ENCODE data around the gene CHRNB1. TPM values are rescaled to one million over a fixed set of nuclear protein-coding genes. Genes with fewer than 3 reads are reported as not detected.
A peak's percentile ranks its signal among the peaks of the same experiment; 100 is the strongest.

The CHRNB1 gene
- total and polyA plus RNA-seq, 5 donors: 11.4 to 16.1 (median 13.2) TPM

DNA sequence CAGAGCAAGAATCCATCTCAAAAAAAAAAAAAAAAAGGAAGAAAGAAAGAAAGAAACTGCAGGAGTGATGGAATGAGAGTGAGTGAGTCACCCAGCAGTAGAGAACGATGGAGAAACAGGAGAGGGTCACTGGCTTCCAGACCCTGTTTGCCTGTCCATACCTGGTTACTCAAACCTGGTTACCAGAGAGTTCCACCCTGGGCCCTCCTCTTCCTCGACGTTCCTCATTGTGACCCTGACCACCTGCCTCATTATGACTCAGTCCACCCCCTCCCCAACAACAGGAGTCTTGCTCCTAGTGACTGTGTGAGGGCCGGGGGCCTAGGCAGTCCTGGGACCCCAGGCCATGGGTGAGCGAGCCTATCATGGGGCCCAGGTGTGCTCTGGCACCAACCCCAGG, 16.3 kb upstream of the CHRNB1 start, which contains the start of gene SPEM3:
SPEM3 (plus strand) TSS at position 301 of the 400 bp plus-strand sequence; CDS start at position 347, 46 bp downstream.
- ATAC-seq: no peak
- 67% methylated on average over 5 of the region's 5 CpGs for WGBS
- intact Hi-C loops (cut with DNase I): no loop called here
- no peak within 1 kb of the TSS for H3K27ac ChIP-seq (ENCODE audit: low read length)
- peak in 1 of 3 donors; percentile 25 for DNase-seq
- H3K27me3 ChIP-seq (ENCODE audit: control insufficient read depth, insufficient read depth): no peaks in the 10 kb centered on the region
- no peaks in the 10 kb centered on the region for H3K9me3 ChIP-seq (ENCODE audit: control insufficient read depth, low read length)
- no peak within 1 kb of the TSS for H3K4me3 ChIP-seq (ENCODE audit: low read length)
- no peaks in the 10 kb centered on the region for H3K4me1 ChIP-seq (ENCODE audit: control insufficient read depth, insufficient read depth, low read length)

DNA sequence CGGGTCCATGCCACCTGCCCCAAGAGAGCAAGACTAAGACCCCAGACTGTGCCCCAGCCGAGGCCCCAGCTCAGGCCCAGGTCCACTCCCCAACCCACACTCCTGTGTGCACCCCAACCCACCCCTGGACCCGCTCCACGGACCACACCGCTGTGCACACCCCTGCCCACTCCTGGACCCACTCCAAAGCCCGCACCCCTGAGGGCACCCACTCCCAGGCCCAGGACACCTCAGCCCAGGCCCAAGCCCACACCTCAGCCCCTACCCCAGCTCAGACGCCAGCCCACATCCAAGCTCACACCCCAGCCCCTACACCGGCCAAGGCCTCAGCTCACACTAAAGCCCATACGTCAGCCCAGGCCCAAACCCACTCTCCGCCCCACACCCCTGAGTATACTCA, 15.1 kb upstream of the CHRNB1 start:
- WGBS: 96% methylated on average over 10 of the region's 10 CpGs

DNA sequence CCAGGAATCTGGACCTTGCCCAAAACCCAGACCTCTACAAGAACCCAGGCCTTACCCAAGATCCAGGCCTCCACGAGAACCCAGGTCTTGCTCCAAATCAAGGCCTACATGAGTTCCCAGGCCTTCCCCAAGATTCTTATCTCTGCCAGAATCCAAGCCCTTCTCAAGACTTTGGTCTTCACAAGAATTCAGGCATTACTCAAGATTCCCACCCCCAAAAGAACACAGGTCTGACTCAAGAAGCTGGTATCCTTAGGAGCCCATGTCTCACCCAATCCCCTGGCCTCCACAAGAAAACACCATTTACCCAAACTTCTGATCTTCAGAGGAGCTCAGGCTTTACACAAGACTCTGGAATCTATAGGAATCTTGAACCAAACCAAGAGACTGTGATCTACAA, 13.6 kb upstream of the CHRNB1 start:
- Histone ChIP-seq H3K27me3 (ENCODE audit: control insufficient read depth, insufficient read depth) (no peaks in the 10 kb centered on the region), H3K27ac (ENCODE audit: low read length) (no peak overlapping the region), H3K9me3 (ENCODE audit: control insufficient read depth, low read length) (no peaks in the 10 kb centered on the region), H3K4me1 (ENCODE audit: control insufficient read depth, insufficient read depth, low read length) (no peaks in the 10 kb centered on the region), H3K4me3 (ENCODE audit: low read length) (no peak overlapping the region)
- 84% methylated on average over 1 of the region's 1 CpG for WGBS
- DNase-seq: no peak
- ATAC-seq: no peak
- intact Hi-C loops (cut with DNase I): loop anchor here in 3 of 4 donors (10.0 kb wide), 3 partner anchors 66 to 134 kb away; partner anchors contain the start of genes KCTD11 (in 2 of the 3), TMEM95 (in 2 of the 3) and SENP3 (in 1 of the 3)

More for the DNA sequence above, 15.1 kb upstream of the CHRNB1 start:
- intact Hi-C loops (cut with DNase I): loop anchor here in 3 of 4 donors (10.0 kb wide), 3 partner anchors 65 to 135 kb away; partner anchors contain the start of genes KCTD11 (in 2 of the 3), TMEM95 (in 2 of the 3) and SENP3 (in 1 of the 3)
- DNase-seq: peak in 2 of 3 donors; percentile 39 to 67
- no peak overlapping the region for H3K27ac ChIP-seq (ENCODE audit: low read length)
- no peaks in the 10 kb centered on the region for H3K4me1 ChIP-seq (ENCODE audit: control insufficient read depth, insufficient read depth, low read length)
- peak in 1 of 2 donors; percentile 6 for ATAC-seq
- H3K27me3 ChIP-seq (ENCODE audit: control insufficient read depth, insufficient read depth): no peaks in the 10 kb centered on the region
- H3K4me3 ChIP-seq (ENCODE audit: low read length): no peak overlapping the region
- H3K9me3 ChIP-seq (ENCODE audit: control insufficient read depth, low read length): no peaks in the 10 kb centered on the region

DNA sequence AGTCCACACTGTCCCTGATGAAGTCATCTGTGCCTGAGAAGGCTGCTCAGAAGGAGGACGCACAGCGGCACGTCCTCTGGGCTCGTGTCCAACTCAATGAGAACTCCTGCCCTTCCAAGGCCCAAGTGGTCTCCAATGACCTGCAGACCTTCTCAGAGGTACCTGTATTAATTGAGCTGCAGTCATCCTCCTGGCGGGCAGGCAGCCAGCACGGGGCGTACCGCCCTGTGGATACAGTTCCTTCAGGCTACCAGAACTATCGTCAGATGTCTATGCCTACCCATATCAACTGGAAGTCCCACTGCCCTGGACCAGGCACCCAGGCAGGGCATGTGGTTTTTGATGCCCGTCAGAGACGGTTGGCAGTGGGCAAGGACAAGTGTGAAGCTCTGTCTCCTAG, 12.6 kb upstream of the CHRNB1 start:
- WGBS: 88% methylated on average over 11 of the region's 11 CpGs

DNA sequence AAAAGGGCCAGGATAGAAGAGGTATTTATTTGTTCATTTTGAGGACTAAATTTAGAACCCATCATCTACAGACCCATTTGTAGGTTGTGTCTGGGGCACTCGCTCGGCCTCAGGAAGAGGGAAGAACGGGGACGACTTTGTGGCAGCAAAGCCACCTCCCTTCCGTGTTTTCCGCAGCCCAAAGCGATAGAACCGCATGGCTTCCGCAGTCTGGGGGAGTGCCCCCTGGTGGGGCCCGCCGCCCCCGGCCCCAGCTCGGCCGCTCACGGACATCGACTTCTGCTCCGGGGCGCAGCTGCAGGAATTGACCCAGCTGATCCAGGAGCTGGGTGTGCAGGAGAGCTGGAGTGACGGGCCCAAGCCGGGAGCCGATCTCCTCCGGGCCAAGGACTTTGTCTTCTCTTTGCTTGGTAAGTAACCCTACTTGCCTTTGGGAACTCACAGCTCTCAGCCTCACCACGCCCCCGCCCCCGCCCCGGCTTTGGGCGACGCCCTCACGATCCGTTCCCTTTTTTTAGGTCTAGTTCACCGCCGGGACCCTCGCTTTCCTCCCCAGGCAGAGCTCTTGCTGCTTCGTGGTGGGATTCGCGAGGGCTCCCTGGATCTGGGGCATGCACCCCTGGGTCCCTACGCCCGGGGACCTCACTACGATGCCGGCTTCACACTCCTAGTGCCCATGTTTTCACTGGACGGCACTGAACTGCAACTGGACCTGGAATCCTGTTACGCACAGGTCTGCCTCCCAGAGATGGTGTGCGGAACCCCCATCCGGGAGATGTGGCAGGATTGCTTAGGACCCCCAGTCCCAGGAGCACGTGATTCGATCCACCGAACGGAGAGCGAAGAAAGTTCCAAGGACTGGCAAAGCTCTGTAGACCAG, 8.9 kb upstream of the CHRNB1 start:
- Histone ChIP-seq H3K4me3 (ENCODE audit: low read length) (peak overlapping the region; percentile 53), H3K27ac (ENCODE audit: low read length) (peak overlapping the region; percentile 5), H3K4me1 (ENCODE audit: control insufficient read depth, insufficient read depth, low read length) (no peaks in the 10 kb centered on the region), H3K27me3 (ENCODE audit: control insufficient read depth, insufficient read depth) (no peaks in the 10 kb centered on the region), H3K9me3 (ENCODE audit: control insufficient read depth, low read length) (no peaks in the 10 kb centered on the region)
- WGBS: 8% methylated on average over 49 of the region's 49 CpGs
- DNase-seq: peak in 2 of 3 donors; percentile 80 to 84
- intact Hi-C loops (cut with DNase I): loop anchor here (5.0 to 10.0 kb wide), 5 partner anchors 41 to 129 kb away; partner anchors contain the start of genes TMEM95 (in 3 of the 4), KCTD11 (in 2 of the 4), ZBTB4 (in 2 of the 4) and SENP3 (in 1 of the 4)
- peak; percentile 0 to 6 for ATAC-seq

More for the DNA sequence above, 12.6 kb upstream of the CHRNB1 start:
- no peak overlapping the region for H3K27ac ChIP-seq (ENCODE audit: low read length)
- DNase-seq: peak in 2 of 3 donors; percentile 30 to 56
- intact Hi-C loops (cut with DNase I): loop anchor here in 3 of 4 donors (10.0 kb wide), 3 partner anchors 67 to 133 kb away; partner anchors contain the start of genes KCTD11 (in 2 of the 3), TMEM95 (in 2 of the 3) and SENP3 (in 1 of the 3)
- H3K27me3 ChIP-seq (ENCODE audit: control insufficient read depth, insufficient read depth): no peaks in the 10 kb centered on the region
- H3K4me3 ChIP-seq (ENCODE audit: low read length): no peak overlapping the region
- H3K4me1 ChIP-seq (ENCODE audit: control insufficient read depth, insufficient read depth, low read length): no peaks in the 10 kb centered on the region
- ATAC-seq: no peak
- no peaks in the 10 kb centered on the region for H3K9me3 ChIP-seq (ENCODE audit: control insufficient read depth, low read length)

DNA sequence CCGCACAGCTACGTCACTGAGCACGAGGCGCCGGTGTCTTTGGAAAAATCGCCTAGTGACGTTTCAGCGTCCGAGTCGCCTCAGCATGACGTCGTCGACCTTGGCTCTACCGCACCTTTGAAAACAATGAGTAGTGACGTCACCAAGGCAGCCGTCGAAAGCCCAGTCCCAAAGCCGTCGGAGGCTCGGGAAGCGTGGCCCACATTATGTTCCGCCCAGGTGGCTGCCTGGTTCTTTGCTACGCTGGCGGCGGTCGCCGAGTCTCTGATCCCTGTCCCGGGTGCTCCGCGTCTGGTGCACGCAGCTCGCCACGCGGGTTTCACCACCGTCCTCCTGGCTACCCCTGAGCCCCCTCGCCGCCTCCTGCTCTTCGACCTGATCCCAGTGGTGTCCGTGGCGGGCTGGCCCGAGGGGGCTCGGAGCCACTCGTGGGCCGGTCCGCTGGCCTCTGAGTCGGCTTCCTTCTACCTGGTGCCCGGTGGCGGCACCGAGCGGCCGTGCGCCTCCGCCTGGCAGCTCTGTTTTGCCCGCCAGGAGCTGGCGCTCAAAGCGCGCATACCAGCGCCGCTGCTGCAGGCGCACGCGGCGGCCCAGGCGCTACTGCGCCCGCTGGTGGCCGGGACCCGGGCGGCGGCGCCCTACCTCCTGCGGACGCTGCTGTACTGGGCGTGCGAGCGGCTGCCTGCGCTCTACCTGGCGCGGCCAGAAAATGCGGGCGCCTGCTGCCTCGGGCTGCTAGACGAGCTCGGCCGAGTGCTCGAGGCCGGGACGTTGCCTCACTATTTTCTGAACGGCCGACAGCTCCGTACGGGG, 8.1 kb upstream of the CHRNB1 start:
- H3K9me3 ChIP-seq (ENCODE audit: control insufficient read depth, low read length): no peaks in the 10 kb centered on the region
- H3K4me3 ChIP-seq (ENCODE audit: low read length): peak overlapping the region; percentile 42
- no peaks in the 10 kb centered on the region for H3K4me1 ChIP-seq (ENCODE audit: control insufficient read depth, insufficient read depth, low read length)
- ATAC-seq: peak; percentile 75 to 76
- intact Hi-C loops (cut with DNase I): loop anchor here (5.0 to 10.0 kb wide), 5 partner anchors 41 to 128 kb away; partner anchors contain the start of genes TMEM95 (in 3 of the 4), KCTD11 (in 2 of the 4), ZBTB4 (in 2 of the 4) and SENP3 (in 1 of the 4)
- WGBS: 5% methylated on average over 92 of the region's 92 CpGs
- no peaks in the 10 kb centered on the region for H3K27me3 ChIP-seq (ENCODE audit: control insufficient read depth, insufficient read depth)
- peak; percentile 81 to 93 (median 92) for DNase-seq
- H3K27ac ChIP-seq (ENCODE audit: low read length): peak overlapping the region; percentile 24

DNA sequence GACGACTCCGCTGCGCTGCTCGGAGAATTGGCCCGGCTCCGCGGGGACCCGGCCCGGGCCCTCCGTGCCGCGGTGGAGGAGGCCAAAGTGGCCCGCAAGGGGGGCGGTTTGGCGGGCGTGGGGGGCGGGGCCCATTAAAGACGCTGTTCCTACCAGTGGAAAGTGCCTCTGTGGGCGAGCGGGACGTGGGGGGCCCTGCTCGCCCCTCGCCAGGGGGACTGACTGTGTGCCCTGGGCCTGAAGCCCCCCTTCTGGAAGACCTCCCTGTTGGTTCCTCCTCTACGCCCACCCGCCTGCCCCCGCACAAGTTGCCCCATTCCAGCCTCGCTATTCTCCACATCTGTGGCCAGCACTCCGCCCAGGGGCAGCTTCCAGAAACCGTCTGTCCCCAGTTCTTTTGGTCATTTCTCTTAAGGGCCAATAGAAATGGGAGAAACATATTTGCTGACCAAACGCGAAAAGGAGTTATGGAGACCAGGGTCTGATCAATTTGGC, 7.4 kb upstream of the CHRNB1 start:
- intact Hi-C loops (cut with DNase I): loop anchor here (5.0 to 10.0 kb wide), 5 partner anchors 40 to 127 kb away; partner anchors contain the start of genes TMEM95 (in 3 of the 4), KCTD11 (in 2 of the 4), ZBTB4 (in 2 of the 4) and SENP3 (in 1 of the 4)
- Histone ChIP-seq H3K4me3 (ENCODE audit: low read length) (peak overlapping the region; percentile 42), H3K9me3 (ENCODE audit: control insufficient read depth, low read length) (no peaks in the 10 kb centered on the region), H3K27me3 (ENCODE audit: control insufficient read depth, insufficient read depth) (no peaks in the 10 kb centered on the region), H3K4me1 (ENCODE audit: control insufficient read depth, insufficient read depth, low read length) (no peaks in the 10 kb centered on the region), H3K27ac (ENCODE audit: low read length) (peak overlapping the region; percentile 77)
- 20% methylated on average over 31 of the region's 31 CpGs for WGBS
- ATAC-seq (no peak), DNase-seq (peak in 1 of 3 donors; percentile 66)

DNA sequence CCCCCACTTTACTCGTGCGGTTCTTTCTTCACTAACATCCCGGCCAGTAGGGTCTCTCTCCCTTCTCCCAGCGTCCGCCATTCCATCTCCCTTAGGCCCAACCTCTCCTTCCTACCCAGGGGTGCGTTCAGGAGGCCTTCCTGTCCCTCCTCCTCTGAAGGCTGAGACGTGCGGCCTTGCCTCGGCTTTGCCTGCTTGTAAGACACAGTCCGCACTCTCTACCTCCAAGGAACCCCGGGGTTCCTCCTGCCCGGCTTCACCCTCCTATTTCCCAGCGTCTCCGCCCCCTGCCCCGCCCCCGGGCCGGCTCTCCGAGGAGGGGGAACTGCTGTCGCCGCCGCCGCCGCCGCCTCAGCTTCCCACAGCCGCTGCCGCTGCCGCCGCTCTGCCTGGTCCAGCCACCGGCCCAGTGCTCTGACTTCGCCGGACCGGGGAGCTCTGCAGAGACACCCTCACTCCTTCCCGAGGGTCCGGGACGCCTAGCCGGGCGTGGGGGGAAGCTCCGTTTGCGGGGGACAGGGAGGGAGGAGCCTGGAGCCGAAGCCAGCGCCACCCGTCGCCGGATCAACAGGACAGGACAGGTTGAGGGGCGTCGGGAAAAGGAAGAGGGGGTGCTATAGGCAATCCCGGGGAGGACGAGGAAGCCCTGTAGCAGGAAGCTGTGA, 6.8 kb upstream of the CHRNB1 start:
- WGBS: 5% methylated on average over 48 of the region's 48 CpGs
- ATAC-seq: peak; percentile 36 to 39
- Histone ChIP-seq H3K27ac (ENCODE audit: low read length) (peak overlapping the region; percentile 77), H3K4me3 (ENCODE audit: low read length) (peak overlapping the region; percentile 42), H3K9me3 (ENCODE audit: control insufficient read depth, low read length) (no peaks in the 10 kb centered on the region), H3K27me3 (ENCODE audit: control insufficient read depth, insufficient read depth) (no peaks in the 10 kb centered on the region), H3K4me1 (ENCODE audit: control insufficient read depth, insufficient read depth, low read length) (no peaks in the 10 kb centered on the region)
- intact Hi-C loops (cut with DNase I): loop anchor here (5.0 to 10.0 kb wide), 5 partner anchors 39 to 127 kb away; partner anchors contain the start of genes TMEM95 (in 3 of the 4), KCTD11 (in 2 of the 4), ZBTB4 (in 2 of the 4) and SENP3 (in 1 of the 4)
- peak; percentile 86 to 94 (median 93) for DNase-seq

DNA sequence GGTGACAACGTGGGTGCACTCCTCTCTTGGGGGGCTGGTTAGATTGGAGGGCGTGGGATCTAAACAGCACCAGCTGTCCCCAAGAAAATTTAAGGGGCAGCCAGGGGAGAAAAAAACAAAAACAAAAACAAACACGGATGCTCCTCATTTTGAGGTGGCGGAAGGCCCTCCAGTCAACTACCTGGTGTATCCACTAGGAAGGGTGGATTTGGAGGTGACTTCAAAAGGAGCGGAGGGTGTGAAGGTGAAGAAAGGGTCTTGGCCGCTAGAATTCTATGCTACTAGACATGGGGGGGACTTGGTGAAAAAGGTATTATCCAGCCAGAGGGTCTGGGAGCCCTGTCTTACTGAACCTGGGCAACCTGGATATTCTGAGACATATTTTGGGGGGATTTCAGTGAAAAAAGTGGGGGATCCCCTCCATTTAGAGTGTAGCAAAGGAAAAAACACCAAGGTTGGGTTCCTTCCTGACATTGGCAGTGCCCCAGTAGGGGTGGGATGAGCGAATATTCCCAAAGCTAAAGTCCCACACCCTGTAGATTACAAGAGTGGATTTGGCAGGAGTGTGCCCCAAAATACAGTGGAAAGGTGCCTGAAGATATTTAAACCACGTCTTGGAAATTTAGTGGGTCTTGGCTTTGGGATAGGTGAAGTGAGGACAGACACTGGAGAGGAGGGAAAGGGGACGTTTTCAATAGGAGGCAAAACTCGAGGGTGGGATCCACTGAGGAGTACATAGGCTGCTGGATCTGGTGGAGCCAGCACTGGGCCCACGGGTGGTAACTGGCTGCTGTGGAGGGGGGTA, 6.0 kb upstream of the CHRNB1 start:
- WGBS: 42% methylated on average over 11 of the region's 11 CpGs
- intact Hi-C loops (cut with DNase I): loop anchor here (5.0 to 10.0 kb wide), 5 partner anchors 38 to 126 kb away; partner anchors contain the start of genes TMEM95 (in 3 of the 4), KCTD11 (in 2 of the 4), ZBTB4 (in 2 of the 4) and SENP3 (in 1 of the 4)
- no peaks in the 10 kb centered on the region for H3K4me1 ChIP-seq (ENCODE audit: control insufficient read depth, insufficient read depth, low read length)

More for the DNA sequence above, 6.0 kb upstream of the CHRNB1 start:
- Histone ChIP-seq H3K27ac (ENCODE audit: low read length) (peak overlapping the region; percentile 77), H3K9me3 (ENCODE audit: control insufficient read depth, low read length) (no peaks in the 10 kb centered on the region), H3K4me3 (ENCODE audit: low read length) (peak overlapping the region; percentile 51), H3K27me3 (ENCODE audit: control insufficient read depth, insufficient read depth) (no peaks in the 10 kb centered on the region)
- ATAC-seq (no peak), DNase-seq (peak in 1 of 3 donors; percentile 10)
